Mesothelial cell of epicardium (in vitro differentiated cells): Measurements from ENCODE around the gene RIMBP2. TPM values are rescaled to one million over a fixed set of nuclear protein-coding genes. Genes with fewer than 3 reads are reported as not detected.
"Not testable (repeated sequence)": the region's sequence is repeated elsewhere in the genome, so short reads cannot be mapped to it uniquely, and the experiment has no call there.

Source experiments
- DNase-seq, 2 experiments: peaks; one replicate each; pipeline ENCODE4 v3.0.0; 2021; ENCODE audit warnings: low spot score in 2 of 2; ENCODE audit not compliant: unreplicated experiment in 2 of 2
- H3K27ac Mint-ChIP-seq: 2 replicates; pipeline ENCODE4 v1.8.0; 2021; ENCODE audit warnings: mixed read lengths
- H3K27me3 Mint-ChIP-seq: 2 replicates; pipeline ENCODE4 v1.8.0; 2021; ENCODE audit warnings: low read depth, mixed read lengths
- H3K36me3 Mint-ChIP-seq: 2 replicates; pipeline ENCODE4 v1.8.0; 2021; ENCODE audit warnings: mixed read lengths
- H3K4me1 Mint-ChIP-seq: 2 replicates; pipeline ENCODE4 v1.8.0; 2021; ENCODE audit warnings: mixed read lengths
- H3K4me3 Mint-ChIP-seq: 2 replicates; pipeline ENCODE4 v1.8.0; 2021; ENCODE audit warnings: mild to moderate bottlenecking, moderate library complexity, mixed read lengths
- H3K9me3 Mint-ChIP-seq: 2 replicates; pipeline ENCODE4 v1.8.0; 2021; ENCODE audit warnings: mixed read lengths
- CTCF ChIP-seq: fragments of 200-600 bp; sonication (generic); IDR thresholded peaks from one replicate; pipeline ENCODE4 v1.5.0; 2021; ENCODE audit warnings: antibody characterized with exemption; ENCODE audit not compliant: unreplicated experiment
- total RNA-seq: library from RNA; stranded (reverse); gene quantifications from 3 replicates; pipeline ENCODE4 v1.2.1, GENCODE V29; 2021

Gene RIMBP2
- total RNA-seq, 1 donor from 2014 or later, result 8.6 TPM

DNA sequence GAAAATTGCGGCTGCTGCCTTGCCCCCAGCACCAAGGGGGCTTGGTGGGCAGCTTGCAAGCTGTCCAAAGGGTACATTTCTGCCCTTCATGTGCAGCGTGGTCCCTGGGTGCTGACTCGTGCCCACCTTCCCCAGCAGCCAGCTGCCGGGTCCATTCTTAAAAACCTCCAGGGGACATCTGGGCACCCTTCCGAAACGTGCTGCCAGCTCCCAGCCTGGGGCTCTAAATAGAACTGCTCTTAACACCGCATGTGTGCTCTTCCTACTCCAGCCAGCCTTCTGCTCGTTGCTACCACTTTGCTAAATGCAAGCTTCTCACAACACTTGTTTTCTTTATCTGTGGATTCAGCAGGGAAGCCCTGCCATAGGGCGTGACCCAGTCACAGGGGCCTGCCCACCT, 66.0 kb downstream of the RIMBP2 start:
- DNase-seq, result no peak
- no peaks in the 10 kb centered on the region for H3K4me1 Mint-ChIP-seq
- no peak for TF ChIP-seq CTCF
- H3K9me3 Mint-ChIP-seq, result peaks cover 11% of the 10 kb centered on the region
- H3K27me3 Mint-ChIP-seq, result peaks cover 4% of the 10 kb centered on the region
- no peaks in the 10 kb centered on the region for H3K36me3 Mint-ChIP-seq
- H3K4me3 Mint-ChIP-seq, result no peak overlapping the region
- no peak overlapping the region for H3K27ac Mint-ChIP-seq

DNA sequence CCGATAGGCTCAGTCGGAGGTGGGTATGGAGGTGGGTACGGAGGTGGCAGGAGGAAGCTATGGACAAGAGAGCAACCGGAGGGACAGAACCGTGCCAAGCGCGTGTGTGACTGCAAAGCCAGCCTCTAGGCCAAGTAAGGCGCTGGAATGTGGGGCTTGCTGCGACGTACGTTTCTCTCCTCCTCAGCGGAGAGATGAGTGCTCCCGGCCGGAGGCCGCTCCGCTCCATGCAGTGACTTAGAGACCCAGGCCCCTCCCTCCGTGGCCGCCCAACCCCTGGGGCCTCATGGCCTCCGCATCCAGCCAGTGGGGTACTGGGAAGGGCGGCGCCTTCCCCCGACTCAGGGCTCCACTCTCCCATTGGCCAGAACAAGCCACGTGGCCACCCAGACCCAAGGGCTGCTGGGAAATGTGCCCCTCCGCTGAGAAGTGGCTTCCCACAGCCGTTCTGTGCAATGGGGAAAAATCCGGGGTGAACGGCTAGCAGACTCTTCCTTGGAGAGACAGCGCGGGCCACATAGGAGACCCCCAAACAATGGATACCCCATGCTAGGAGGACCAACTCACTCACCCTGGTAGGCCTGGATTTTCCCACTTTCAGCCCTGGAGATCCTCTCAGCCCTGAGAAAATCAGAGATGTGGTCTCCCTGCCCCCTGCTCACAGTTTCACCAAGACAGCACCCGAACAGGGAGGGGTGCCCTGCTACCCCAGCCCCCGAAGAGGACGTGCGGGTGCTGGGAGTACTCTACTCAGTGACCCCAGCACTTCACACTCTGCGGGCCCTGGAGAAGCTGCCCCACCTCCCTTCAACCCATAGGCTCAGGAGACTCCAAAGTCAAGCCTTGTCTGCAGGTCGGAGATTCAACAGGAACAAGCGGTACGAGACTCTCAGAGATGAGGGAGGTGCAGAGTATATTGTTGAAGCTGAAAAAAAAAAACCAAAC, 66.7 kb downstream of the RIMBP2 start:
- DNase-seq, result no peak
- Mint-ChIP-seq H3K4me3 (no peak overlapping the region), H3K27me3 (peaks cover 4% of the 10 kb centered on the region), H3K36me3 (no peaks in the 10 kb centered on the region), H3K27ac (no peak overlapping the region), H3K4me1 (no peaks in the 10 kb centered on the region), H3K9me3 (peaks cover 9% of the 10 kb centered on the region)
- no peak for TF ChIP-seq CTCF

DNA sequence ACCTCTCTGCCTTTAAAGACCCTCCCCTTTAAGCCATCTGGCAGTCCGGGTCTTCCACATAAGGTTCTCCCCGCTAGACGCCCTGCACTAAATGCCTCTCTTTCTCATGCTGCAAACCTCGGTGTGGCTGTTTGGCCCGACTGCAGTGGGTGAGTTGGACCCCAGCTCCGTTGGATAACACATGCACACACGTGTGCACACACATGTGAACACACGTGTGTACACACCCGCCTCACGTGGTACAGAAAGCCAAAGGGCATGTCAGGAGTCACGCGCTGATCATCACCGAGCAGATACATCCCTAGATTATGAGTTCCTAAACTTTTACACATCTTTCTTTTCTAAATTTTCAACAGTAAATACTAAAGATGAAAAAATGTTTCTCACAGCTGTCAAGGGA, 68.3 kb downstream of the RIMBP2 start:
- DNase-seq, result no peak
- Mint-ChIP-seq H3K36me3 (no peaks in the 10 kb centered on the region), H3K27ac (no peak overlapping the region), H3K27me3 (peaks cover 4% of the 10 kb centered on the region), H3K4me3 (no peak overlapping the region), H3K9me3 (peaks cover 4% of the 10 kb centered on the region), H3K4me1 (no peaks in the 10 kb centered on the region)
- TF ChIP-seq CTCF, result no peak

- H3K27ac Mint-ChIP-seq, result no peak overlapping the region
- peaks cover 1% of the 10 kb centered on the region for H3K9me3 Mint-ChIP-seq
- H3K36me3 Mint-ChIP-seq, result no peaks in the 10 kb centered on the region
- peaks cover 3% of the 10 kb centered on the region for H3K27me3 Mint-ChIP-seq
- H3K4me3 Mint-ChIP-seq, result no peak overlapping the region
- no peak for TF ChIP-seq CTCF
- H3K4me1 Mint-ChIP-seq, result no peaks in the 10 kb centered on the region
- DNase-seq, result no peak
Observed at GRCh38 chr12:130646716-130647370, 69.3 kb downstream of the RIMBP2 start.

DNA sequence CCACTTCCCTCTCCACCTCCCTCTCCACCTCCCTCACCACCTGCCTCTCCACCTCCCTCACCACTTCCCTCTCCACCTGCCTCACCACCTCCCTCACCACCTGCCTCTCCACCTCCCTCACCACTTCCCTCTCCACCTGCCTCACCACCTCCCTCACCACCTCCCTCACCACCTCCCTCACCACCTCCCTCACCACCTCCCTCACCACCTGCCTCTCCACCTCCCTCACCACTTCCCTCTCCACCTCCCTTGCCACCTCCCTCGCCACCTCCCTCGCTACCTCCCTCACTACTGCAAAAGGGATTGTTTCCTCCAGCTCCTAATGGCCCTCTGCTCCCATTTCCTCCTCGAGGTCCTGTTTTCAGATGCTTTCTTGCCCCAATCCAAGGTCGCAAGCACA, 69.9 kb downstream of the RIMBP2 start:
- DNase-seq, H3K27me3 Mint-ChIP-seq, H3K4me1 Mint-ChIP-seq, H3K27ac Mint-ChIP-seq, H3K36me3 Mint-ChIP-seq, H3K4me3 Mint-ChIP-seq, H3K9me3 Mint-ChIP-seq: not testable (repeated sequence)

DNA sequence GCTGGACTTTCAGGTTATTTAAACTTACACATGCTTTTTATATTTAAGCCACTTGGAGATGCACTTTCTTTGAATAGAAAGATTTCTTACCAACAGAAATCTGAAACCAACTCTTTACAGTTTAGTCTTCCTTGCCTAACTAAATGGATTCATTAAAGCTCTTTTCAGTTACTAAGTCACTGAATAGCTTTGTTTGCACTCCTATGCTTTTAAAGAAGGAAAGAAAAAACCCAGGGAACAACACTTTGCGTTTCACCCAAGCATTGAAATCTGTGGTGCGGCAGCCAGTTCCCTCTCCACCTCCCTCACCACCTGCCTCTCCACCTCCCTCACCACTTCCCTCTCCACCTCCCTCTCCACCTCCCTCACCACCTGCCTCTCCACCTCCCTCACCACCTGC, 70.3 kb downstream of the RIMBP2 start:
- H3K27ac Mint-ChIP-seq, result no peak overlapping the region
- no peak overlapping the region for H3K4me3 Mint-ChIP-seq
- peaks cover 3% of the 10 kb centered on the region for H3K27me3 Mint-ChIP-seq
- TF ChIP-seq CTCF, result no peak
- no peaks in the 10 kb centered on the region for H3K9me3 Mint-ChIP-seq
- DNase-seq, result no peak
- no peaks in the 10 kb centered on the region for H3K36me3 Mint-ChIP-seq
- H3K4me1 Mint-ChIP-seq, result no peaks in the 10 kb centered on the region
